ENCODE measurements around the gene SFXN4.
"Not testable (repeated sequence)": the region's sequence is repeated elsewhere in the genome, so short reads cannot be mapped to it uniquely, and the experiment has no call there.

Gene SFXN4

DNA sequence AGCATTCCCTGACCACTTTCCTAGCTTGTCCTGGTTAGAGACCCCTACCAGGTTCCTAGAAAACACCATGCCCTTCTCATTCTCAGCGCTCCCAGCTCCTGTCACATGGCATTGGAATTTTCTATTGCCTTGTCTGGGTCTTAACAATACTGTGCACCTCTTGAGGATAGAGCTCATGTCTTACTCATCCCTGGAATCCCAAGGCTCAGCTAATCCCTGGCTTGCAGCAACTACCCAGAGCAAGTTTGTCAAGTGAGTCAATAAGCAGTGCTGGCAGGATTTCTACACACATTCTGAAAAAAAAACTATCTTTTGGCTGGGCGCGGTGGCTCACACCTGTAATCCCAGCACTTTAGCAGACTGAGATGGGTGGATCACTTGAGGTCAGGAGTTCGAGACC lies 24.8 kb upstream of the SFXN4 start:
- no peak for DNase-seq

DNA sequence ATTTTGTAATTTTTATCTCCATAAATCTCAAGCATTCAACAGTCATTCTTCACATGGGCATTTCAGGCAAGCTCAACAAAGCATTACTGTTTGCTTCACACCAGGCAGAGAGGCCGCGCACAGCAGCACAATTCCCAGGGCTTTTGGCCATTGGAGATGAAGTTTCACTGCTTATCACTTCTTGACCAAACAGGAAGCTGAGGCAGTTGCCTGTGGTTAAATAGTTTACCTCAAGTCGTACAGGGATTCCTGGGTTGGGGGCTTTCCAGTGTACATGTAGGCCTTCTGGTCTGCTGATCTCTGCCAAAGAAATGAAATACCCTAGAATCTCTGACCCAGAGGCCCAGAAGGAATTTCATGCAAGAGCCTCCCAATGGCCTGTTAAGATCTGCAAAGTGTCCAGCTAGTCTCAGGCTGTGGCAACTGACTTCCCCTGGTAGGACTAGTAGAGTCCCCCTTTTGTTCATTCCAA lies 24.3 kb upstream of the SFXN4 start:
- DNase-seq = no peak

DNA sequence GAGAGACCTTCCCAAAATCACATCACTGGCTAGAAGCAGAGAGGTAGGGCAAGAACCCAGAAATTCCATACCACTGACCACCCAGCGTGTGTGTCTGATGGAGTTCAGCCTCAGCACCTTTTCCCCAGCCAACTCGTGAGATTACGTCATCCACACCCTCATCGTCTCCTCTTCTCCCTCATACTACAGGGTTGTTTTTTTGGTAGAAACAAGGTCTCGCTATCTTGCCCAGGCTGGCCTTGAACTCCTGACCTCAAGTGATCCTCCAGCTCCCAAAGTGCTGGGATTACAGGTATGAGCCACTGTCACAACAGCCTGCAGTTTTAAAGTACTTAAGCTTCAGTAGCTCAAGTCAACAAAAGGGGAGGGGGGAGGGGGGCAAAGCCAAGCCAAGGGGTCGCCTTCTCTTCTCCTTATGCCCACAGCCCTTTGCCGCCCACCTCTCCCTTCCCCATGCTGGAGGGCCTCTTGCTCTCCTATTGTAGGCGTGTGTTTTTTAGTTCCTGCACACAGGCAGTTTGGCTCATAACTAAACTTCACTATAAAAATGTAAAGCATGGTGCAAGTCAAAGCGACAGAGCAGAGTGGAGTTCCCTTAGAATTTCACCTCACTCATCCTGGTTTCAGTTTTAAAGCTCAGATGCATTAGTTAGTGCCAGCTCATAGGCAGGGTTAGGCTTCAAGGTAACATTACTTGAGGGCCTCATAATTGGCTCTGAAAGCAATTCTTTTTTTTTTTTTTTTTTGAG lies 18.3 kb upstream of the SFXN4 start:
- DNase-seq = no peak

DNA sequence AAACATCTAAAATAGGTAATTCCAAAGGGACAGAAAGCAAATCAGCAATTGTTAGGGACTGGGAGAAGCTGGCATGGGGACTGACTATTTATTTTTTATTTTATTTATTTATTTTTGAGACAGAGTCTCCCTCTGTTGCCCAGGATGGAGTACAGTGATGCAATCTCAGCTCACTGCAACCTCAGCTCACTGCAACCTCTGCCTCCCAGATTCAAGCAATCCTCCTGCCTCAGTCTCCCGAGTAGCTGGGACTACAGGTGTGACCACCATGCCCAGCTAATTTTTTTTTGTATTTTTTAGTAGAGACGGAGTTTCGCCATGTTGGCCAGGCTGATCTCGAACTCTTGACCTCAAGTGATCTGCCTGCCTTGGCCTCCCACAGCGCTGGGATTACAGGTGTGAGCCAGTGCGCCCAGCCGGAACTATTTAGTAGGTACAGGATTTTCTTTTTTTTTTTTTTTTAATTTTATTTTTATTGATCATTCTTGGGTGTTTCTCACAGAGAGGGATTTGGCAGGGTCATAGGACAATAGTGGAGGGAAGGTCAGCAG lies 15.4 kb upstream of the SFXN4 start:
- DNase-seq = not testable (repeated sequence)

DNA sequence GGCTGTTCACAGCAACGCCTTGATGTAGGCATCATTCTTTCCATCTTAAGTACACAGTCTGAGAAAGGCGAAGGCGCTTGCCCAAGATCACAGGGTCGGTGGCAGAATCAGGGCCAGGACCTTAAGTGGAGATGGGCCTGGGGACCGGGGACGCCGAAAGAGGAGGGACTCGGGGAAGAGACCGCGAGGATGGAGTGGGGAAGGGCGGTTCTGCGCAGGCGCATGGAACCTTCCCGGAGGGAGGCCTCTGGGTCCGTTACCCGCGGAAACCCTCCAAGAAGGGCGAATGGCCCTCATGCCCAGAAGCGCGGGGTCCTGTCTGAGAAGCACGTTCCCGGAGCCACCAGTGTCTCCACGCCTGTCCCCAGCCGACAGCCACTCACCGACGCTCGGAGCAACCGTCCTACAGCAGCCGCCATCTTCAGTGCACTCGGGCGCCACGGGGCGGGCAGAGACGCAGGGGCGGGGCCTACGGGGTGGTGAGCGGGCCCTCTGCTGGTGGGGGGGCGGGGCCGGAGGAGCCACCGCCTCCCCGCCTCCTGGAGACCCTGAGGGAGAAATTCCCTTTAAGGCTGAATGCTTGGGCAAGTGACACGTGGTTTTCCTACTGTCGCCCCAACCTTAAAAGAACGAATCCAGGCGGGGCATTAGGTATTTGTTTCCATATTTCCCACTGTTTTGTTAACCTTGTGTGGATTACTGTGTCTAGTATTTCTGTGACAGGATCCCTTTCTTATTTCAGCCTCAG lies 13.0 kb upstream of the SFXN4 start, which contains the start of gene PRDX3:
PRDX3 (minus strand) TSS at position 441 of the 748 bp plus-strand sequence; CDS start at position 419, 22 bp downstream.
- DNase-seq = peak; percentile 91

DNA sequence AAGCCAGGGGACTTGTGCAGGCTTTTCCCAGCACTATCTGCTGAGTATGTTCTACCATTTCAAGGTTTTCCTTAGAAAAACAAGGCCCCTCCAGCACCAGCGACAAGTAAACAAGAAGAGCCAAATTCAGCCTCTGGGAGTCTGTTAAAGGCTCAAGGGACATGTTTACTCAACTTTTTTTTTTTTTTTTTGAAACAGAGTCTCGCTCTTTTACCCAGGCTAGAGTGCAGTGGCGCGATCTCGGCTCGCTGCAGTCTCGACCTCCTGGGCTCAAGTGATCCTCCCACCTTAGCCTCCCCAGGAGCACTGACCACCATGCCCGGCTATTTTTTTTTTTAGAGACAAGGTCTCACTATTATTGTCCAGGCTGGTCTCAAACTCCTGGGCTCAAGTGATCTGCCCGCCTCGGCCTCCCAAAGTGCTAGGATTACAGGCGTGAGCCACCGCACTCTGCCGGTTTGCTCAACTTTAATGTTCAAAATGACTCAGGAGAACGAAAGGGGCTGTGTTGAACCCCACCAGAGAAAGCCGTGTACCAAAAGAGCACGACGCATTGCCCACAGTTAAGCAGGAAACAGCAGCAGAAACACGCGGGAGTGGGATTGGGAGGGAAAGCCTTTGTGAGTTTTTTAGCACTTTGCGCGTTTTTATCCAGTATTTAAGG lies 12.3 kb upstream of the SFXN4 start:
- no peak for DNase-seq

DNA sequence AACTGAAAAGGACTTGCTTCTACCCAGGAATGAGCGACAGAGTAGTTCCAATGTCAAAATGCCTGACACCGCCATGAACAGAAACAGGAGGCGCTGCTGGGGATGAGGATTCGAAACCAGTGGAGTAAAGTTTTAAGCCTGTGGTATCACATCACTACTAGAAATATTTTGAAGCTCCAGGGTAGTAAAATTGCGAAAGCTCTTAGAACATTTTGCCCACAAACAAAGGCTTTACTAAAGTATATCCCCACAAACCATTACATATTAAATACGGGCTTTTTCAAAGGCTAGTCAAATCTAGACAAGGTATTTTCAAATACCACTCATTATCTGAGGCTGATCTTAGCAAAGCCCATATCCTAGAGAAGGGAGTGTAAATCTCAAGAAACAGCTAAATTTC lies 10.7 kb upstream of the SFXN4 start:
- no peak for DNase-seq

DNA sequence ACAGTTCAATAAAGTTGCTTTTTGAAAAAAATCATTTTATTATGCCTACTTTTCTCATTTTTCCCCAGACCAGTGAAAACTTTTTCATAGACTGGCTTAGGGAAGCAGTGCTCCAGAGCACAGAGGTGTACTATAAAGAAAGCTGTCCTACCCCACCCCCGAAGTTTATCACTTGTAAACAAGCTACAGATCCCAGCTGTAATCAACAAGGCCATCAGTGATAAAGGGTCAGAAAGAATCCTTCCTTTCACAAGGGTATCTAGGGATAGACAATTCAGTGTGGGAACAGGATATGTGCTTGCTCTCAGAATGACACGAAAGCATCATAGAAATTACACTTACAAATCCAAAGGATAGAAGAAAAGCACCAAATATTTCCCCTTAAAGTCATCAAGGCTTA lies 8.6 kb upstream of the SFXN4 start:
- no peak for DNase-seq

DNA sequence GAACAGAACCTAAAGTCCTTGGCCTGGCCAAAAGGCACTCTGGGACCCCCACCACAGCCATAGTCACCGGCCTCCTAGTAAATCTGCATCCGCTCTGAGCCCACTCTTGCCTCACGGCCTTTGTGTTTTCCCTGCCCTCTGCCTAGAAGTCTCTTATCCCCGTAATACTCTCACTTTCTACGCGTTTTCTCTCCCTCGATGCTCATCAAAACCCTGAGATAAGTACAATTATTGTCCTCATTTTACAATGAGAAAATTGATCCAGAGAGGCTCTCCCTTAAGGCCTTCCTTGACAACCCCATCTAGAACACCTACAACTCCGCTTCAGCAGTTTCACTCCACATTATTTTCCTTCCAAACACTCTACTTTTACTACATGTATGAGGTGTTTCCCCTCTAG lies 1.5 kb upstream of the SFXN4 start:
- no peak for DNase-seq

DNA sequence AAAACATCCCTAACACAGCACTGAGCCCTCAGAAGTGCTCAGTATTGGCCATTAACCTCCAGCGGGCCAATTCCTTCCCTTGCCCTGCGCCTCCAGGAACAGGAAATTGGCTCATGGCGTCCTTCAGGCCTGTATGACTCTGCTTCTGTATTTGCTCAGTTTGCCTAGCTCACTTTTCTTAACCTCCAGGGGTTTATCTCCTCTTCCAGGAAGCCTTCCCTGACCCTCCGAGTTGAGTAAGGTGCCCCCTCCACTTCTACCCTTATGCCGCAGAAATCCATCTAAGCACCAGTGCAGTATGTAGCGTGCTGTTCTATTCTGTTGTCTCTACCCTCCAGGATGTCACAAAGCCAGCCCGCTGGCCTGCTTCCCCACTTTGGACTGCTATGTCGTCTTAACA lies 1.1 kb upstream of the SFXN4 start:
- DNase-seq = no peak

DNA sequence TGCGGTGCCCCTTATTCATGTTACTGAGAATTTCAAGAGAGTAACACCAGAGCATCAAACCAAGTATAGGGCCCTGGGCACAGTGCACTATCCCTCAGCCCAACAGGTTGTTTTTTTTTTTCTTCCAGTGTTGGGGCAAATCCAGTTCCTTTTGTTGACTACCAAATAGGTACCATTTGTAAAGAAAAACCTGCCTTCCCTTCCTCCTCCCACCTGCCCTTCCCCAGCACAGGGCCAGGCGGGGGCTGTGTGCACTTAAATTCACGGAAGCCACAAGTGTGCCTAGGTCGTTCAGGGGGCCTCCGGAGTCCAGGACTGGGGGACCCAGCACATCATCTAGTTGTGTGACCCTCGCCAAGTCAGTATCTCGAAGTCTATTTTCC lies 595 bp upstream of the SFXN4 start:
- no peak for DNase-seq

DNA sequence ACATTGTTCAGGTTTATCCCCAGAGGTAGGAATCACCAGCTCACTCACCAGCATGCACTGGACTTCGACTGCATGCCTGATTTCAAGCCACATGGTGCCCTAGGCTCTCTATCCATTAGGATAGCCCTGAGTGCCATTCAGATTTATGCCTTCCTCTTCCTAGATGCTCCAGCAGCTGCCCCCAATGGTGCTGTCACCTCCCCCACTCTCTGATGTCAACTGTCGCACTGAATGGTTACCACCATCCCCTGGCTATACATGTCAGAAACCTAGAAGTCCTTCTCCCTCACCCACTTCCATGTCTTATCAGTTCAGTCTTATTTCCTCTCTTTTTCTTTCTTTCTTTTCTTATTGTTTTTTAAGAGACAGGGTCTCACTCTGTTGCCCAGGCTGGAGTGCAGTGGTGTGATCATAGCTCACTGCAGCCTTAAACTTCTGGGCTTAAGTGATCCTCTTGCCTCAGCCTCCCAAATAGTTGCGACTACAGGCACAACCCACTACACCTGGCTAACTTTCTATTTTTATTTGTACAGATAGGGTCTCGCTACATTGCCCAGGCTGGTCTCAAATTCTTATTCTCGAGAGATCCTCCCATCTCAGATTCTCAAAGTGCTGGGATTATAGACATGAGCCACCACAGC lies 2.9 kb downstream of the SFXN4 start:
- no peak for DNase-seq

DNA sequence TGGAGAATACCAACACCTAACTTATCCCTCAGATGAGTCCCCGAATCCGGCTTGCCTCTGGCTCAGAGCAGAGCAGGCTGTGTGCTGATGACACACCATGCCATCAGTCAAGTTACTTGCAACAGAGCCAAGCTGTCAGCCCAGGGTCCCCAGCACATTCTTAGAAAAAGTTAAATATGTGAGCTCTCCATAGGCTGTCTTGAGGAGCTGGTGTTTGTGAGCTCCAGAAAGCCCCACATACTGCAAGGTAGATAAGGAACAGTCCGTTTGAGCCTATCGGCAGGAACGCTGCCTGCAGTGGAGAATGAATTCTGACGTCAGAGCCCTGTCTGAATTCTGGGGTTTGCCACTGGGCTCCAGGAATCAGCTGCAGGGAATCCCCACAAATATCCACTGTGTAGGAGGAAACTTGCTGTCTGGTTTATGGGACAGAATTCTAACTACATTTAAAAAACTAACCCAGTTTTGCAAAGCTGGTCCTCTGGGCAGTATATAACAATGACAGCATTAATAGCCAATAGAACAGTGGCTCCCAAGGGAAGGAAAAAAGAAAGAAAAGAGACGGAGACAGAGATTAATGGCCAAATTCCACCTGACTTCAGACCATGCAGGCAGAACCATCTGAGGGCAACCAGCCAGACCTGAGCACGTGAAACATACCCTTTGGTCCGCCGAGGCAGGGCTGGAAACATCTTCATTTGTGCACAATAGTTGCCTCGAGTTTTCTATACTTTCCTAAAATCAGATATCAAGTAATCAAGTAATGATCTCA lies 3.6 kb downstream of the SFXN4 start:
- no peak for DNase-seq

DNA sequence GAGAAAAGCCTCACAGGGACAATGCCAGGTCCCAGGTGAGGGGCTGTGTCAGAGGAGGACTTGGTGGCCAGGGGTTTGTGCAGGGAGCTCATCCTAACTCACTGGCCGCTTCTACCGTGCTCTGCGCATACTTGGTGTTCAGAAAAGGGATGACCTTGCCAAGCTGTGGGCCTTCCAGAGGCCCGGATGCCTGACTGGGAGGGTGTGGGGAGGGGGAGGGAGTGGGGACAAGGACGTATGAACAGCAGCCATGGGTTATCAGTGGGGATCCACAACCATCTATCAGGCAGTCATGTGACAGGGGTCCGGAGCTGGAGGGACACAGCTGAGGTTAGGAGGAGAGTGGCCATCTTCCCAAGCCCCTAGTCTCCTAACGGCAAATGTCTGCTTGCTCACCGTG lies 6.2 kb downstream of the SFXN4 start:
- DNase-seq = no peak

DNA sequence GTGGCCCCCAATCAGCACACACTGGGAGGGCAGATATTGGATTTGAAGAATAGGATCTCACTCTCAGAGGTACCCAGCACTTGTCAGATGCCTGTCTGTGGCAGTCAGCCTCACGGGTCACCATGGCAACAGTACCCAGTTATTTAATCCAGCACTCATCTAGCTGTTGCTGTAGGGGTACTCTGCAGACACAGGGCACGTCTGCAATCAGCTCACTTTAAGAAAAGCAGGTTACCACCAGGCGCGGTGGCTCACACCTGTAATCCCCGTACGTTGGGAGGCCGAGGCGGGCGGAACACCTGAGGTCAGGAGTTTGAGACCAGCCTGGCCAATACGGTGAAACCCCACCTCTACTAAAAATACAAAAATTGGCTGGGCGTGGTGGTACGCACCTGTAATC lies 11.9 kb downstream of the SFXN4 start:
- no peak for DNase-seq

DNA sequence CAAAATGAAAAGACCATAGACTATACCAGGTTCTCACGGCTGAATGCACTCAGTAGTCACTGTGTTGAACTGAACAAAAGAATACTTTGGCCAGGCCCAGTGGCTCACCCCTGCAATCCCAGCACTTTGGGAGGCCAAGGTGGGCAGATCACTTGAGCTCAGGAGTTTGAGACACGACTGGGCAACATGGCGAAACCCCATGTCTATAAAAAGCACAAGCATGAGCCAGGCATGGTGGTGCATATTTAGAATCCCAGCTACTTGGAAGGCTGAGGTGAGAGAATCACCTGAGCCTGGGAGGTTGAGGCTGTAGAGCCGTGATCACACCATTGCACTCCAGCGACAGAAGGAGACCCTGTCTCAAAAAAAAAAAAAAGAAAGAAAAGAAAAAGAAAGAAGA lies 12.5 kb downstream of the SFXN4 start:
- no peak for DNase-seq

DNA sequence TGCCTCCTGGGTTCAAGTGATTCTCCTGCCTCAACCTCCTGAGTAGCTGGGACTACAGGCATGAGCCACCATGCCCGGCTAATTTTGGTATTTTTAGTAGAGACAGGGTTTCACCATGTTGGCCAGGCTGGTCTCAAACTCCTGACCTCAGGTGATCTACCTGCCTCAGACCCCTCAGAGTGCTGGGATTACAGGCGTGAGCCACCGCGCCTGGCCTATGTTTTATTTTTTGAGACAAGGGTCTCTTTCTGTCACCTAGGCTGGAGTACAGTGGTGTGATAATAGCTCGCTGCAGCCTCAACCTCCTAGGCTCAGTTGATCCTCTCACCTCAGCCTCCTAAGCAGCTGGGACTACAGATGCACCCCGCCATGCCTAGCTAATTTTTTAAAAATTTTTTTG lies 13.9 kb downstream of the SFXN4 start:
- DNase-seq = not testable (repeated sequence)

DNA sequence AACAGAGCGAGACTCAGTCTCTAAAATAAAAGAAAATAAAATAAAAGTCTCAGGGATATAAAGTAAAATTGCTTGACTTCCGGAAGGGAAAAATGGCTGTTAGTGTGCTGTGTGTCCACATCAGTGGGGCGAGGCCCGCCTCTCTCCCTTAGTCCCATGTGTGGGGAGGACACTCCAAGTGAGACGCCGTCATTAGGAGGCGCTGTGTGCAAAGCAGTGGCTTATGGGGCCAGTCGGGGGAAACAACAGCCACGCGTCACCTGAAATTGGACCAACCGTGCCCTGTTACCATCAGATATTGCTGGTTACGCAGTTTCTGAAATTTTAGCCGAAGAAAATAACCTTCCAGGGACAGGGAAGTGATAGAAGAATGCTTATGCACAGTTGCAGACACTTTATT lies 15.8 kb downstream of the SFXN4 start:
- DNase-seq = no peak

DNA sequence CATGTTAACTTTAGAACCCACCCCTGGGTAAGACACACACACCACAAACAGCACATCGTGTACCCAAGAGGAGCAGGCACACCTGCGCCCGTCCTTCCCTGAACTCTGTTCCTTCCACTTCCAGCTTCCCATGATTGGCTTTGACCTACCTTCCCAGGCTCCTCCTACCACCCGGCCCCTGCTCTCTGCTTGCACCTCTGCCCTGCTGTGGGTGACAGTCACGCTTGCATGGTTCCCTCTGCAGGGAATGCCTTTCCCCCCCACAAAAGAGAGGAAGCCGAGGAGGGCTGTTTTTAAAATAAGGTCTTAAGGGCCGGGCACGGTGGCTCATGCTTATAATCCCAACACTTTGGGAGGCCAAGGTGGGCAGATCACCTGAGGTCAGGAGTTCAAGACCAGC lies 16.4 kb downstream of the SFXN4 start:
- no peak for DNase-seq

DNA sequence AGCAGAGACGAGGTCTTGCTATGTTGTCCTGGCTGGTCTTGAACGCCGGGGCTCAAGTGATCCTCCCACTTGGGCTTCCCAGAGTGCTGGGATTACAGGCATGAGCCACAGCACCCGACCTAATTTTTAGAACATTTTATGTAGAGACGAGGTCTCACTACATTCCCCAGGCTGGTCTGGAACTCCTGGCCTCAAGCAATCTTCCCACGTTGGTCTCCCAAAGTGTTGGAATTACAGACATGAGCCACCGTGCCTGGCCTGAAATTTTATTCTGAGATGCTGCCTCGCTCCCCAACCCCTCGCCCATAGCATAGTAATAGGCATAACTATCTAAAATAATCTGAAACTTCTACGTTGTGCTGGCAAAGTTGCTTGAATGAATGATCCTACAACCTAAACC lies 21.9 kb downstream of the SFXN4 start:
- DNase-seq = no peak

DNA sequence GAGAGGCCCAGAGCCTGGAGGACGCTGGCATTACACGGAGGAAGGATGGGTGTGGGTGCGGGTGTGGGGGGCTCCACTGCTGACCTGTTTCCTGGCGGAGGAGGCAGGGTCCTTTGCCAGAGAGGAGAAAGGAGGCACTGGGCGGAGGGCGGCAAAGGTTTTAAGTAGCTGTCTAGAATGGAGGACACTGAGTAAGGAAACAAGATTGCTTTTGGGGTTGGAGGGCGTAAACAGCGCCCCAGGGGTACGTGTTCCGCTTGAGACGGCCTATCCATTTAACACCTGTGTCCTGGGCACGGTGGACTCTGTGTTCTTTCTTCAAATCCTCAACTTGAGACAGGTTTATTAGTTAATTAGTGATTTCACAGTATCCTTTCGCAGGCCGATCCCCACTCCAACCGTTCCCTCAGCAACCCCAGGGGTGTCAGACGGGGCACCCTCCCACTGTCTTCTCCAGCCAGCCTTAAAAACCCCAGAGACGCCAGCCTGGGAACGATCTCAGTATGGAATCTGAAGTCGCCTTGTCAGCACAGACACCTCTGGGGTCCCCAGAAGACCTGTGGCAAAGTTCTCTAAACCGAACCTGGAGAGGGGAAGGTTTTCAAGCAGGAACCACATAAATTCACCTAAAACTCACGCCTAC lies 24.8 kb downstream of the SFXN4 start:
- no peak for DNase-seq

Data from CD4-positive, alpha-beta T cell treated with Interleukin-21 for 1 hour (primary cell).